GM19452 (cell line): ENCODE results near the gene SMIM44.
"Not testable (repeated sequence)": the region's sequence is repeated elsewhere in the genome, so short reads cannot be mapped to it uniquely, and the experiment has no call there.

Experiments
- ATAC-seq: cut with Tn5 transposase; IDR thresholded peaks from one replicate; pipeline ENCODE4 v1.9.1; 2021; ENCODE audit not compliant: unreplicated experiment

The SMIM44 gene

DNA sequence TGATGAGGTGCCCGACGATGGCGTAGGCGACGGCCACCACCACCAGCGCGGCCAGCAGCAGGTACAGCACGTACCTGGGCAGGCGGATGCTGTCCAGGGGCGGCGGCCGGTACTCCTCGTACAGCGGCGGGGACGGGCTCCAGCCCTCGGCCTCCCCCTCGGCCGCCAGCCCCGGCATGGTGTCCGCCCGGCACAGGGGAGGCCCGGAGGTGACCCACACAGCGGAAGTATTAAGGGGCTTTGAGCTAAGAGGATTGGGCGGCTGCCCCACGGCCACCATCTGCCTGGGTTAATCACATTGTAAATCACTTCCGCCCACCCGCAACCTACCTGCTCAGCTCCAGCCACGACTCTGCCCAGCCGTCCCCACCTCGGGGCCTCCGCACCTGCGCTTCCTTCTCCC, at the start of gene SMIM44:
Gene SMIM44 (minus strand): TSS at position 216 of the 403 bp plus-strand sequence. CDS start 38 bp downstream, at position 178.
- ATAC-seq: no peak

DNA sequence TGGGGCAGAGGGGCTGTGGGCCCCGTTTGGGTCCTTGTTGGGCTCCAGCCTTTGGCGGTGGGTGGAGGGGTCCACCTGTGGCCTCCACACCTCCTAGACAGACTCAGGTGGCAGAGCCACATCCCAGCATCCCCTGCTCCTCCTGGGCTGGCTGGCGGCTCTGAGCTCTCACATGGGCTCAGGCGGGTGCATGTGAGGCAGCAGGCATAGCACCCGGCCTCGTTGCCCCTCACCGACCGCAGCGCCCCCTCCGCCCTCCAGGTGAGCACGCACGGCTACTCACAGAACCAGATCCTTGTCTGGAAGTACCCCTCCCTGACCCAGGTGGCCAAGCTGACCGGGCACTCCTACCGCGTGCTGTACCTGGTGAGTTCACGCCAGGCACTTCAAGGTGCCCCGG, 49.8 kb upstream of the SMIM44 start:
- no peak for ATAC-seq

GRCh38 chr19:3532154-3532786, 49.0 kb upstream of the SMIM44 start:
- no peak for ATAC-seq

DNA sequence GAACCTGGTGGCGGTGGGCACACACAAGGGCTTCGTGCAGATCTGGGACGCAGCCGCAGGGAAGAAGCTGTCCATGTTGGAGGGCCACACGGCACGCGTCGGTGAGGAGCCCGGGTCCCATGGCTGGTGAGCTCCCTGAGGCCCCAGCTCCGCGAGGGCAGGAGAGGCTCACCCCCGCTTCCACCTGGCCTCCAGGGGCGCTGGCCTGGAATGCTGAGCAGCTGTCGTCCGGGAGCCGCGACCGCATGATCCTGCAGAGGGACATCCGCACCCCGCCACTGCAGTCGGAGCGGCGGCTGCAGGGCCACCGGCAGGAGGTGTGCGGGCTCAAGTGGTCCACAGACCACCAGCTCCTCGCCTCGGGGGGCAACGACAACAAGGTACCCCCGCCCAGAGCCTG, 48.5 kb upstream of the SMIM44 start:
- ATAC-seq: no peak

DNA sequence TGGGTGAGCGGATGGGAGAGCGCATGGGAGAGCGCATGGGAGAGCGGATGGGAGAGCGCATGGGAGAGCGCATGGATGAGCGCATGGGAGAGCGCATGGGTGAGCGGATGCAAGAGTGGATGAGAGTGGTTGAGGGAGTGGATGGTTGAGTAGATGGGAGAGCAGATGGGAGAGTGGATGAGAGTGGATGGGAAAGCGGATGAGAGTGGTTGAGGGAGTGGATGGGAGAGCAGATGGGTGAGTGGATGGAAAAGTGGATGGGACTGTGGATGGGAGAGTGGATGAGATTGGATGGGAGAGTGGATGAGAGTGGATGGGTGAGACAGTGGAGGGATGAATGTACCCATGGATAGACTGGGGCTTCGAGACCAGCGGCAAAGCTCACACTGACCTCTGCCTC, 47.1 kb upstream of the SMIM44 start:
- no peak for ATAC-seq

- not testable (repeated sequence) for ATAC-seq
Measured at GRCh38 chr19:3529299-3529698, 46.1 kb upstream of the SMIM44 start.

DNA sequence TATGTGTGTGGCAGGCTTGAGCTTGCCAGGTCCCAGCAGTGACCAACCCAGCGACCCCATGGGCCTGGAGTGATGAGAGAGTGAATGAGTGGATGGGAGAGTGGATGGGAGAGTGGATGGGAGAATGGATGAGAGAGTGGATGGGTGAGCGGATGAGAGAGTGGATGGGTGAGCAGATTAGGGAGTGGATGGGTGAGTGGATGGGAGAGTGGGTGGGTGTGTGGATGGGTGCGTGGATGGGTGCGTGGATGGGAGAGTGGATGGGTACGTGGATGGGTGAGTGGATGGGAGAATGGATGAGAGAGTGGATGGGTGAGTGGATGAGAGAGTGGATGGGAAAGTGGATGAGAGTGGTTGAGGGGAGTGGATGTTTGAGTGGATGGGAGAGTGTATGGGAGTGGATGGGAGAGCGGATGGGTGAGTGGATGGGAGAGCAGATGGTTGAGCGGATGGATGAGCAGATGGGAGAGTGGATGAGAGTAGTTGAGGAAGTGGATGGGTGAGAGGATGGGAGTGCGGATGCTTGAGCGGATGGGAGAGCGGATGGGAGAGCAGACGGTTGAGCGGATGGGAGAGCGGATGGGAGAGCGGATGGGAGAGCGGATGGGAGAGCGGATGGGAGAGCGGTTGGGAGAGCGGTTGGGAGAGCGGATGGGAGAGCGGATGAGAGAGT, 45.4 kb upstream of the SMIM44 start:
- ATAC-seq: no peak

GRCh38 chr19:3528080-3528479, 44.8 kb upstream of the SMIM44 start:
- ATAC-seq: no peak

DNA sequence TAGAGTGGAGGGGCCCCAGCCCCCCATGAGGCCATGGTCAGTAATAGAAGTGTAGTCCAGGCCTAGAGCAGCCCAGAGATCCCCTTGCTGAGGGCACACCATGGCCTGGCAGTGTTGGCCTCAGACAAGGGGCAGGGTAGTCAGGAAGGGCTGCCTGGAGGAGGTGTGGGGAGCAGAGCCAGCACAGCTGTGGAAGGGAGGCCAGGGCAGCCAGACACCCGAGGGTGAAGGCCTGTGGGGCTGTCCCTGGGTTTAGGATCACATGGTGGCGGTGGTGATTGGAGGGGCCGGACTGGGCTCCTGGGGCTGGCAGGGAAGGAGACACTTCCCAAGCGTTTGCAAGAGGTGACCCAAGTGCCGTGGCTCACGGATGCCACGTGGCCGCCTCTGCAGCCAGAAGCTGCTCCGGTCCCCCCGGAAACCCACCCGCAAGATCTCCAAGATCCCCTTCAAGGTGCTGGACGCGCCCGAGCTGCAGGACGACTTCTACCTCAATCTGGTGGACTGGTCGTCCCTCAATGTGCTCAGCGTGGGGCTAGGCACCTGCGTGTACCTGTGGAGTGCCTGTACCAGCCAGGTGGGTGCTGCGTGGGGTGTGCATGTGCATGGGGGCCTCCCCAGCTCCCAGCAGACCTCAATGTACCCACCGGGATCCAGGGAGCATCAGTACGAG, 44.1 kb upstream of the SMIM44 start:
- no peak for ATAC-seq

DNA sequence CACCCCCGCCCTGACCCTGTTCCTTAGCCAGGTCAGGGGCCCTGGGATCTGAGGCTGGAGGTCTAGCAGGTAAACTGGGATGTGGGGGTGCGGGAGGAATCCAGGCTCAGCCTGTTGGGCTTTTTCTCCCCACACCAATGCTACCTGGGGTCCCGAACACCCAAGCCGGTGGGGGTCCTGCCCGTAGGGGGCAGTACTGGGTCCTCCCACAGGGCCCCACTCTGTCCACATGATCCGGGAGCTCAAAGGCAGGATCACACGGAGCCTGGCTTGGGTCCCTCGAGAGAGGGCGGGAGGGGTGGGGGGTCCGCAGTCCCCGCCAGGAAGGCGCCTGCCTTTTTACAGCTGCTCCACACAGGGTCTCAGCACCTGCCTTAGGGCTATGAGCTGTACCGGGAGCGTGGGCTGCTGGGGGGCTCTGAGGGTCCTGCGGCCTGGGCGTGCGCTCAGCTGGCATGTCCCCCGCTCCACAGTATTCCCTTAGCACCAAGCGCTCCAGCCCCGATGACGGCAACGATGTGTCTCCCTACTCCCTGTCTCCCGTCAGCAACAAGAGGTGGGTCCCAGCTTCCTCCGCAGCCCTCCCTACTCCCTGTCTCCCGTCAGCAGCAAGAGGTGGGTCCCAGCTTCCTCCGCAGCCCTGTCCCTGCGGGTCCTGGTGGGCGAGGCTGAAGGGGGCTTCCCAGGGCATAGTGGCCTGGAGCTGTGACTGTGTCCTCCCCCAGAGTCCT, 43.4 kb upstream of the SMIM44 start:
- ATAC-seq: no peak

GRCh38 chr19:3524904-3525451, 41.7 kb upstream of the SMIM44 start:
- no peak for ATAC-seq

DNA sequence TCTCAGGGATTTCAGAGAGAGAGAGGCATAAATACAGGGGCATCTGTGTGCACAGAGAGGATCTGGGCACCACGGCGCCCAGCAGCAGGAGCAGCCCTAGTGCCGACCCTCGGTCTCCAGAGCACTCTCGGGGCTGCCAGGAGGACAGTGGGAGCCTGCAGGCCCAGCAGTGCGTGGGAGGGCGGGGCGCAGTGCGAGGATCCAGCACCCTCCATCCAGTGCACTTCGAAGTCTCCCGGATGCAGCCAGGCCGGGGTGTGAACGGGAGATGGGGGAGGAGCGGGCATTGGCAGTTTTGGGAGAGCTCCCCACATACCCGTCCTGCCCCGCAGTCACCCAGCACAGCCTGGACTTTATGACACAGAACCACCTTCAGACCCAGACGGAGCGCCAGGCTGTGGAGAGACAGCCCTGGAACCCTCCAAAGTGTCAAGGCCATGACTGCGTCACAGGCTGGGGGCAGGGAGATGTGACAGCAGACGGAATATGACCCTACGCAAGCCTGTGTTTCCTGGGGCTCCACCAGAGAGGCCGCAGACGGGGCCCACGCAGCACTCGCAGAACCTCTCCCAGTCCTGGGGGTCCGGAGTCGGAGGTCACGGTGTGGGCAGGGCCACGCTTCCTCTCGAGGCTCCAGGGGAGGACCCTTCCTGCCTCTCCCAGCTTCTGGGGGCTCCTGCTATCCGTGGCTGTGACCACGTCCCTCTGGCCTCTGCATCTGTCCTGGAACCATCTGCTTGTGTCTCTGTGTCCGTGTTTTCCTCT, 41.0 kb upstream of the SMIM44 start:
- no peak for ATAC-seq

GRCh38 chr19:3523361-3524077, 40.3 kb upstream of the SMIM44 start:
- ATAC-seq: no peak

DNA sequence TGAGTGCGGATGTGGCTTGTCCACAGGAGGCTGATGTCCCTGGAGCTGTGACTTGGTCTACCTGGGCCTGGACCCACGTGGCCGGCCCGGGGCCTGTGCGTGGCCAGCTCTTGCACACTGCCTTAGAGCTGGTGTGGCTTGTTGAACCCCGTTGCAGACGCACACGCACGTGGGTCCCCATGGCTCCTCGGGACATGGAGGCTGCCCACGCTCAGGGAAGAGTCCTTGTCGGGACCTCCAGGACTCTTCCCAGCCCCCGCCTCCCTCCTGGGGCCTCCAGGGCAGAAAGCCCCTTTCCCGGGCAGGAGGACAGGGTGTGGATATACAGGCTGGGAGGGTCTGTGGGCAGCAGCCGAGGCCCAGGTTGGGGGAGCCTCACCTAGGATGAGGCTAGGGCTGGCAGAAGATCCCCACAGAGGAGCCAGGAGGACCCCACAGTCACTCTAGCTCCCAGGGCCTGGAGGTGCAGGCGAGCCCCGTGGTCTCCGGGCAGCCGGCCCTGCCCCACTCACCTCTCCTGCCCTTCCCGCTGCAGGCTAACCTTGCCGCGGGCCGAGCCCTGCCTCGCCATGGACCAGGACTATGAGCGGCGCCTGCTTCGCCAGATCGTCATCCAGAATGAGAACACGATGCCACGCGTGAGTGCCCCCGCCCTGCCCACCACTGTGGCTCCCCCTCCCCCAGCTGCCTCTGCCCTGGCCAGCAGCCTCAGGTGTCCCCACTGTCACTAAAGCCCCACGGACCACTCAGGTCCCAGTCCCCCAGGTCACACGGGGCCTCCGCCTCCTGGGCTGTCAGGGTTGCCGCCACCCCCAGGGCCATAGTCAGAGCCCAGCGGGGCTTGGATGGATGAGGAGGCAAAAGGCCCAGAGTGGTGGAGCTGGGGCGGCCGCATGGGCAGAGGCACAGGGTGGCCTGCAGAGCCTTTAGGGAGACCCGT, 39.5 kb upstream of the SMIM44 start:
- ATAC-seq: no peak

GRCh38 chr19:3521104-3521445, 37.8 kb upstream of the SMIM44 start:
- ATAC-seq: no peak

DNA sequence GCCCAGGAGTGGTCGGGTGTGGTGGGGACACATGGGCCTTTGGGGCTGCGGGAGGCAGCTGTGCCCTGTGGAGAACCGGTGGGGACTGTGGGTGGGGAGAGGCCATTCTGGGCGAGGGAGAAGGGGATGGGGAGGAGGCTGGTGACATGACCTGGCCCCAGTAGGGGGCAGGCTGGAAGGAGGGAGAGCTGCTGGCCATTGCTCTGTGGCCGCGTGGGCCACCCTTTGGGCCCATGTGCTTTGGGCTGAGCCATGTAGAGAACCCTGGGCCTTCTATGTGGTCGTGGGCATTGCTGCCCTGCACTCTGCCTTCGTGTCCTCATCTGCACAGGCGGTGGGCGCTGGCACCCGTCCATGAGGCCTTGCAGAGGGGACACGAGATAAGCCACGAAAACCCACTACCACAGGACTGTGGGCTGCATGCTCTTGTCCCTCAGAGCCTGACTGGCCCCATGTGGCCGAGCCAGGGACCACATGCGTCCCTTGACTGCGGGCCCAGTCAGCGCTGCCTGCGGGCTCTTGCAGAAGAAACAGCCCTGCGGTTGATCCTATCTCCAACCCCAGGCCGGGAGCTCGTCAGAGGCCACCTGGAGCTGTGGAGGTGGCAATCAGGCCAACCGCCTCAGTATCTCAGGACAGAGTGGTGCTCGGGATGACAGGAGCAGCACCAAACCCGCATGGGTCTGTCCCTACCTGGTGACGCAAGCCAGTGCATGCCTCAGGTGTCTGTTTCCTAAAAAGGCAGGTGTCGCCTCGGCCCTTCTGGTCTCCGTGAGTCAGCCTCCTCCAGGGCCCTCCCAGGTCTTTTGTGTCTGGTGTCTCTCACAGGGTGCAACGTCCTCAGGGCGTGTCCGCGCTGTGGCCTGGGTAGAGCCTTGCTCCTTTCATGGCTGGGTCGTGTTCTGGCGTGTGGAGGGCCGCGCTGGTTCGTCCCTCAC, 37.2 kb upstream of the SMIM44 start:
- ATAC-seq: no peak

DNA sequence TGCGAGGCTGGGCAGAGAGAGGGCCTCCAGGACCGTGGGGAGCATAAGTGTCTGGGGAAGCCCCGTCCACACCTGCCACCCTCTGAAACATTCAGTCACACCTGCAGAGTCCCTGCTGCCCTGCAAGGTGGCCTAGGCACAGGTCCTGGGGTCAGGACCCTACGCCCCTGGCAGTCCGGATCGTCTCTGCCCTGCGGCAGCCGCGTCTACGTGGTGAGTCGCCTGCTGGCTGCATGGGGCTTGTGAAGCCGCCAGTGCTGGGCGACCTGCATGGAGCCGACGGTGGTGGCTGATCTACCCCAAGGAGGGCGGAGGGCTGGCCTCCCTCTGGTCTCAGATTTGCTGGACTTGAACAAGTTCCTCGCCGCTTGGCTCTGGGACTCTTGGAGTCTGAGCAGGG, 35.9 kb upstream of the SMIM44 start:
- no peak for ATAC-seq

- ATAC-seq: no peak
Measured at GRCh38 chr19:3518659-3519058, 35.4 kb upstream of the SMIM44 start.
